Astrocyte of the spinal cord (primary cell): Measurements from ENCODE around the gene TGM3.

Experiments
- DNase-seq: peaks from one replicate; pipeline ENCODE4 v3.0.0; 2011; ENCODE audit warnings: low read depth, low spot score
- H3K4me3 ChIP-seq: 2 replicates; pipeline ENCODE4 v1.5.1; 2011; ENCODE audit warnings: low read depth, mild to moderate bottlenecking, low read length, moderate library complexity
- CTCF ChIP-seq: IDR thresholded peaks from 2 replicates; pipeline ENCODE4 v1.5.1; 2012; ENCODE audit warnings: low read depth, mild to moderate bottlenecking, low read length, inconsistent platforms
- in situ Hi-C: cut with HindIII; loops from 2 replicates; pipeline ENCODE4 v1.10.0; 2017; ENCODE audit warnings: low sequenced_read_pairs

TGM3 gene

GRCh38 chr20:2273634-2274302 is 22.0 kb upstream of the TGM3 start:
- H3K4me3 ChIP-seq: no peak overlapping the region
- in situ Hi-C loops: no loop called here
- TF ChIP-seq CTCF: no peak
- DNase-seq: no peak

DNA sequence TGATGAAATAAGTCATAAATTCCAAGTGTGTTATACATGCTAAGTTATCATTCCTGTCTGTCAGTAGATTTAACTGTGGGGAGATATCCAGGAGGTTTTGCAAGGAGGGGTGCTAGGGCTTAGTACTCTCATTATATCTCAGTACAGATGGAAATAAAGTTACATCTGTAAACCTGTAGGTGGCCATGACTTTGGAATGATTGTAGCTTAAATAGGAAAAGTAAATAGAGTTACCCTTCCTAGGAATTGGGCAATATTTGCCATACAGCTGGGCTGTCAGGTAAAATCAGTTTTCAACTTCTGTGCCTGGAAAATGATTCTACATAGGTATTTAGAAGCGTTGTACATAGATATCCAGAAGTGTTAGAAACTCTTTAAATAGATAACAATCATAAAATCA is 19.8 kb upstream of the TGM3 start:
- no peak overlapping the region for H3K4me3 ChIP-seq
- DNase-seq: no peak
- no peak for TF ChIP-seq CTCF
- in situ Hi-C loops: no loop called here

GRCh38 chr20:2279253-2279779 is 16.5 kb upstream of the TGM3 start:
- no peak for TF ChIP-seq CTCF
- DNase-seq: no peak
- in situ Hi-C loops: no loop called here

GRCh38 chr20:2280082-2280481 is 15.7 kb upstream of the TGM3 start:
- no peak for DNase-seq
- H3K4me3 ChIP-seq: no peak overlapping the region
- TF ChIP-seq CTCF: no peak
- in situ Hi-C loops: no loop called here

More at GRCh38 chr20:2279253-2279779, 16.5 kb upstream of the TGM3 start:
- H3K4me3 ChIP-seq: no peak overlapping the region

- DNase-seq: no peak
- in situ Hi-C loops: no loop called here
- no peak for TF ChIP-seq CTCF
- no peak overlapping the region for H3K4me3 ChIP-seq
Observed at GRCh38 chr20:2281563-2281962, 14.2 kb upstream of the TGM3 start.

DNA sequence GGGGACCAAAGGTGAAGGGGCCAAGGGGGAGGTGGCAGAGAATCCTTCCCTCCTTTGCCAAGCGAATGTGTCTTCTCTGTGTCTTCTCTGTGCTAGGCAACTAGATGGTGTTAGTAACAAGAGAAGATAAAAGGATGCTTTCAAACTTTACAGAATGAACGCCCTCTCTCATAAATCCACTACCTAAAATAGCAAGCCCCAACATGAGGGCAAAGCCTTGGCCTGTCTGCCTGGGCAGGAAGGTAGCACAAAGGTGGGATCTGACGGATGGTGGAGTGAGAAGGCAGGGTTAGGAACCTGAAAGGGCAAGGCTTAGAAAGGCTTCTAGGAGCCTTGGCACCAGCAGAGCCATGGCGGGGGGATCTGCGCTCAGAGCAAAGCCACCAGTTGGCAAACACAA is 13.6 kb upstream of the TGM3 start:
- TF ChIP-seq CTCF: no peak
- no peak overlapping the region for H3K4me3 ChIP-seq
- no peak for DNase-seq
- in situ Hi-C loops: no loop called here
